ENCODE results near the gene ATE1. TPM values are rescaled to one million over a fixed set of nuclear protein-coding genes. Genes with fewer than 3 reads are reported as not detected.

Gene ATE1
- total and polyA plus RNA-seq, 2 donors (not counting 1 experiment from before 2014, with no cell fraction given), result 8.2 to 32.0 TPM

- no peak overlapping the region for H3K4me3 Mint-ChIP-seq
- CTCF ChIA-PET, result no interaction called here
These were observed 81.3 kb downstream of the ATE1 start for GRCh38 chr10:121846555-121846954.

GRCh38 chr10:121845044-121845784, 82.6 kb downstream of the ATE1 start:
- intact Hi-C loops (cut with micrococcal nuclease), result no loop called here
- Histone ChIP-seq H3K4me1 (ENCODE audit: control insufficient read depth in 2 of 2, insufficient read depth in 2 of 2, low read length in 2 of 2) (no peaks in the 10 kb centered on the region), H3K27me3 (replicated peaks in 1 of 4; ENCODE audit: control extremely low read depth in 1 of 4, control insufficient read depth in 3 of 4, insufficient read depth in 4 of 4, low read length in 3 of 4) (no peaks in the 10 kb centered on the region), H3K27ac (ENCODE audit: low read length in 2 of 2) (no peak overlapping the region), H3K9ac (ENCODE audit: low read length) (no peak overlapping the region), H3K9me3 (ENCODE audit: control extremely low read depth in 1 of 3, control insufficient read depth in 2 of 3, insufficient read depth in 1 of 3, low read length in 2 of 3) (peaks cover 0 to 5% (median 3%) of the 10 kb centered on the region in 3 donors), H3K36me3 (replicated peaks in 1 of 2; ENCODE audit: control extremely low read depth in 1 of 2, control insufficient read depth in 1 of 2, extremely low read depth in 1 of 2, insufficient read depth in 2 of 2, low read length in 1 of 2) (peaks cover 5 to 7% of the 10 kb centered on the region in 2 experiments), H3K4me2 (replicated peaks; ENCODE audit: low read depth, low read length, poor library complexity, severe bottlenecking) (no peak overlapping the region), H2AFZ (ENCODE audit: insufficient read depth, low read depth, low read length, poor library complexity, severe bottlenecking) (no peak overlapping the region), H3K79me2 (ENCODE audit: control insufficient read depth, insufficient read depth, low read length) (no peaks in the 10 kb centered on the region), H4K20me1 (ENCODE audit: control insufficient read depth, insufficient read depth, low read length, poor library complexity, severe bottlenecking) (no peaks in the 10 kb centered on the region), H3K4me3 (ENCODE audit: control extremely low read depth in 1 of 5, extremely low read depth in 1 of 5, insufficient read depth in 1 of 5, low read depth in 2 of 5, low read length in 4 of 5) (no peak overlapping the region)
- CTCF ChIA-PET, result no interaction called here
- Mint-ChIP-seq H3K9me3 (ENCODE audit: insufficient read depth) (peaks cover 6% of the 10 kb centered on the region), H3K27ac (no peak overlapping the region), H3K4me3 (no peak overlapping the region), H3K27me3 (no peaks in the 10 kb centered on the region), H3K4me1 (no peaks in the 10 kb centered on the region)
- ATAC-seq (ENCODE audit: low read depth) (no peak), DNase-seq (no peak)
- WGBS (ENCODE audit: insufficient coverage), result 83% methylated on average over 1 of the region's 3 CpGs
- POLR2A ChIA-PET, result no interaction called here
- no peak for TF ChIP-seq EZH2 (IDR thresholded peaks at IDR 0.05; ENCODE audit: borderline replicate concordance, insufficient read depth, low read depth, low read length, poor library complexity, severe bottlenecking)
- TF ChIP-seq, protein P1, sequence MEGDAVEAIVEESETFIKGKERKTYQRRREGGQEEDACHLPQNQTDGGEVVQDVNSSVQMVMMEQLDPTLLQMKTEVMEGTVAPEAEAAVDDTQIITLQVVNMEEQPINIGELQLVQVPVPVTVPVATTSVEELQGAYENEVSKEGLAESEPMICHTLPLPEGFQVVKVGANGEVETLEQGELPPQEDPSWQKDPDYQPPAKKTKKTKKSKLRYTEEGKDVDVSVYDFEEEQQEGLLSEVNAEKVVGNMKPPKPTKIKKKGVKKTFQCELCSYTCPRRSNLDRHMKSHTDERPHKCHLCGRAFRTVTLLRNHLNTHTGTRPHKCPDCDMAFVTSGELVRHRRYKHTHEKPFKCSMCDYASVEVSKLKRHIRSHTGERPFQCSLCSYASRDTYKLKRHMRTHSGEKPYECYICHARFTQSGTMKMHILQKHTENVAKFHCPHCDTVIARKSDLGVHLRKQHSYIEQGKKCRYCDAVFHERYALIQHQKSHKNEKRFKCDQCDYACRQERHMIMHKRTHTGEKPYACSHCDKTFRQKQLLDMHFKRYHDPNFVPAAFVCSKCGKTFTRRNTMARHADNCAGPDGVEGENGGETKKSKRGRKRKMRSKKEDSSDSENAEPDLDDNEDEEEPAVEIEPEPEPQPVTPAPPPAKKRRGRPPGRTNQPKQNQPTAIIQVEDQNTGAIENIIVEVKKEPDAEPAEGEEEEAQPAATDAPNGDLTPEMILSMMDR (IDR thresholded peaks at IDR 0.05), result no peak

More at GRCh38 chr10:121846555-121846954, 81.3 kb downstream of the ATE1 start:
- no peak overlapping the region for H3K27ac ChIP-seq (ENCODE audit: low read length in 2 of 2)
- H3K4me2 ChIP-seq (replicated peaks; ENCODE audit: low read depth, low read length, poor library complexity, severe bottlenecking), result no peak overlapping the region
- POLR2A ChIA-PET, result no interaction called here
- peaks cover 6% of the 10 kb centered on the region for H3K9me3 Mint-ChIP-seq (ENCODE audit: insufficient read depth)
- H2AFZ ChIP-seq (ENCODE audit: insufficient read depth, low read depth, low read length, poor library complexity, severe bottlenecking), result no peak overlapping the region
- H3K27me3 Mint-ChIP-seq, result no peaks in the 10 kb centered on the region
- ATAC-seq (ENCODE audit: low read depth) (no peak), DNase-seq (no peak)
- no peaks in the 10 kb centered on the region for H3K27me3 ChIP-seq (replicated peaks in 1 of 4; ENCODE audit: control extremely low read depth in 1 of 4, control insufficient read depth in 3 of 4, insufficient read depth in 4 of 4, low read length in 3 of 4)
- H3K36me3 ChIP-seq (replicated peaks in 1 of 2; ENCODE audit: control extremely low read depth in 1 of 2, control insufficient read depth in 1 of 2, extremely low read depth in 1 of 2, insufficient read depth in 2 of 2, low read length in 1 of 2), result peaks cover 5 to 7% of the 10 kb centered on the region in 2 experiments
- H4K20me1 ChIP-seq (ENCODE audit: control insufficient read depth, insufficient read depth, low read length, poor library complexity, severe bottlenecking), result no peaks in the 10 kb centered on the region
- no CpG with 5 or more reads among the region's 2 CpGs for WGBS (ENCODE audit: insufficient coverage)
- peaks cover 0 to 5% (median 3%) of the 10 kb centered on the region in 3 donors for H3K9me3 ChIP-seq (ENCODE audit: control extremely low read depth in 1 of 3, control insufficient read depth in 2 of 3, insufficient read depth in 1 of 3, low read length in 2 of 3)
- intact Hi-C loops (cut with micrococcal nuclease), result no loop called here
- TF ChIP-seq, protein P1 (IDR thresholded peaks at IDR 0.05), result no peak
- TF ChIP-seq EZH2 (IDR thresholded peaks at IDR 0.05; ENCODE audit: borderline replicate concordance, insufficient read depth, low read depth, low read length, poor library complexity, severe bottlenecking), result no peak
- no peak overlapping the region for H3K27ac Mint-ChIP-seq
- H3K4me1 Mint-ChIP-seq, result no peaks in the 10 kb centered on the region
- H3K4me1 ChIP-seq (ENCODE audit: control insufficient read depth in 2 of 2, insufficient read depth in 2 of 2, low read length in 2 of 2), result no peaks in the 10 kb centered on the region
- no peak overlapping the region for H3K9ac ChIP-seq (ENCODE audit: low read length)
- H3K4me3 ChIP-seq (ENCODE audit: control extremely low read depth in 1 of 5, extremely low read depth in 1 of 5, insufficient read depth in 1 of 5, low read depth in 2 of 5, low read length in 4 of 5), result no peak overlapping the region
- H3K79me2 ChIP-seq (ENCODE audit: control insufficient read depth, insufficient read depth, low read length), result no peaks in the 10 kb centered on the region

All from B cell (primary cell).